HG03108 (cell line): ENCODE measurements around the gene ARHGAP6.
"Not testable (repeated sequence)": the region's sequence is repeated elsewhere in the genome, so short reads cannot be mapped to it uniquely, and the experiment has no call there.

ENCODE experiments used
- ATAC-seq: cut with Tn5 transposase; IDR thresholded peaks from one replicate; pipeline ENCODE4 v1.9.1; 2021; ENCODE audit warnings: moderate library complexity; ENCODE audit not compliant: unreplicated experiment

ARHGAP6 gene

GRCh38 chrX:11363069-11363594 lies 302.6 kb downstream of the ARHGAP6 start:
- peak; percentile 96 for ATAC-seq

DNA sequence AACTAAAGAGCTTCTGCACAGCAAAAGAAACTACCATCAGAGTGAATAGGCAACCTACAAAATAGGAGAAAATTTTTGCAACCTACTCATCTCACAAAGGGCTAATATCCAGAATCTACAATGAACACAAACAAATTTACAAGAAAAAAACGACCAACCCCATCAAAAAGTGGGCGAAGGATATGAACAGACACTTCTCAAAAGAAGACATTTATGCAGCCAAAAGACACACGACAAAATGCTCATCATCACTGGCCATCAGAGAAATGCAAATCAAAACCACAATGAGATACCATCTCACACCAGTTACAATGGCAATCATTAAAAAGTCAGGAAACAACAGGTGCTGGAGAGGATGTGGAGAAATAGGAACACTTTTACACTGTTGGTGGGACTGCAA lies 304.1 kb downstream of the ARHGAP6 start:
- not testable (repeated sequence) for ATAC-seq

DNA sequence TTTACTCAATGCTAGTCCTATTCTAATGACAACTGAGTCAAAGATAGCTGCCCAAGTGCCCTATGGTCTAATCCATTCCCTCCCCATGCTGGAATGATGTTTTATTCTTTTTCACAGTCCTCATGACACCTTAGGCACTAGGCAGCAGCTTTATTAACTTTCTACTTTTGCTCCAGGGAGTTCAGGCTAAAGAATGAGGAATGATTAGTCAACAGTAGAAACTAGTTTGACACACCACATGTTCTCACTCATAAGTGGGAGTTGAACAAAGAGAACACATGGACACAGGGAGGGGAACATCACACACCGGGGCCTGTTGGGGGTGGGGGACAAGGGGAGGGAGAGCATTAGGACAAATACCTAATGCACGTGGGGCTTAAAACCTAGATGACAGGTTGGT lies 309.8 kb downstream of the ARHGAP6 start:
- not testable (repeated sequence) for ATAC-seq

- ATAC-seq, result no peak
These were observed 310.3 kb downstream of the ARHGAP6 start for GRCh38 chrX:11355259-11355909.

GRCh38 chrX:11352296-11352741 lies 313.4 kb downstream of the ARHGAP6 start:
- no peak for ATAC-seq

DNA sequence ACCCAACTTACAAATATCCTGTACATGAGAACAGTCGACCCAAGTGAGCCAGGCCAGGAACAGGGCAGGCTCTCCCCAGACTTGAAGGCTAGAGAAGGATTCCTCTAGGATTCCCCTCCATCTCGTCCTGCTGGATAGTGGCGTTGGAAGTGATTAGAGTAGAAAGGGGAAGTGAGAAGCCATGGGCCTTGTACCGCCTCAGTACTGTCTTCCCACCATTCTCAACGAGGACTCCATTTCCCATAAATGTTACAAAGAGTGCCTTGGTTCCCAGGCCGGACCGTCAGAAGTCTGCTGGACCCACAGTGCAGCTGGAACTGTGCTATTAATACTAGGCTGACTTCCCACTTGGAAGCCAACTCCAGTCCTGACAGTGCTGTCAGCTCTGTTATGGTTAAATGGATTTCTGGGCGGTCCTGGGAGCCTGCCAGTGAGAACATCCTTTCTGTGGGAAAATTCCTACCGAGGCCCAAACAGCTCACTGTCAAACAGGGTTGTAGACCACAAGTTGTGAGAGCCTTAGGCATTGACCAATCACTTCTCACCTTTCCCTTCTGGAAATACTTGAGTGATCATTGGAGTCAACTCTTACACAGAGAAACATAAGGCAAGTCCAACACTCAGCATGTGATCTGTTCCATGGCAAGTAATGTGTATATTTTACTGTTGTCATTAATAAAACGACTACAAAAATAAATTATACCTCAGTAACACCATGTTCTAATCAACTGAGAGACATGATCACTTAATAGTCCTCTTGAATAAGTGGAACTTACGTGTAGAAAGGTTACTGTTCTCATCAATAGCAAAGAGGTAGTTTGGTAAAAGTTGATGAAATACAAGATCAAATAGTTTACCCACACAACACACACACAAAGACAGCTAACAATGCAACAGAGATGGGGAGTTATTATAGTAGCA lies 314.1 kb downstream of the ARHGAP6 start:
- ATAC-seq, result peak; percentile 26

DNA sequence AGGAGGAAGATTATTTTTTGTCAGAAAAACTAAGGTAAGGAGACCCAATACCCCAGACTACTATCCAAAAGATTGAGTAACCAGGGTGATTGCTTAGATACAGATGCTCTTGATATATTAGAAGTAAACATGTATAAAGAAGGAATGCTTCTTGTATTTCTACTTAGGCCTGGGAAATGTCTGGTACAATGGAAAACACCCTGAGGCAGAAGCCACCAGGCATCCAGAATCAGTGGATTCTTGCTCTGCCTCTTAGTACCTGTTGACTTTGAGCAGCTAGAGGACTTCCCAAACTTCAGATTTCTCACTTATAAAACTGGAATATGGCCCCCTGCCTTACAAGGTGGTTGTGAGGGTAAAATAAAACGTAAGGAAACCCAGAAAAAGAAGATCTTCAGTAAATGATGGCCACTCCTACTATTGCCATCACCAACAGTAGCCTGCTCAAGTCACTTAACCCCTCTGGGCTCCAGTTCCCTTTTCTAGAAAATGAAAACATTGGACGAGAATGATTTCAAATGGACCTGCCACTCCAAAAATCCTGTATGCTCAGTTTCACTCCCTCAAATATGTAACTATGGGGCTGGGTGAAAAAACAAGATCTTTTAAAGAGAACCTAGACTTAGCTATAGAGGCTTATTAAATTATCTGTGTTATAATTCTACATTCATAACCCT lies 315.9 kb downstream of the ARHGAP6 start:
- no peak for ATAC-seq

GRCh38 chrX:11349020-11349419 lies 316.7 kb downstream of the ARHGAP6 start:
- ATAC-seq, result no peak

DNA sequence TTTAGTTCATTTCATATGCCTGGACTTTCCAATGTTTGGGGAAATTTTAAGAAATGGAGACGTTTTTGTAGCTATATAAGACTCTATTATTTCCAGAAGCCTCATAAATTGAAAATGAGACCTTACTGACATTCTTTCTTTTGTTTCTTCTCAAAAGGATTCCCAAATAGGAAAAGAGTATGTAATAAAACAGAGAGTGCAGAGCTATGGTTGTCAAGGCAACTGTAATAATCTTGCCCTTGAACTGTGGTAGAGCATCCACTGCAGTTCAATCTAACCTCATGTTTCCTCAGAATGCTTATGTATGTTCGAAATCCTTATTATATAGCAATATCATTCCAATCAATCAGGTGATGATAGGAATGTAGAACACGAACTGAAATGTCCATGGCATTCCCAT lies 318.4 kb downstream of the ARHGAP6 start:
- ATAC-seq, result no peak

DNA sequence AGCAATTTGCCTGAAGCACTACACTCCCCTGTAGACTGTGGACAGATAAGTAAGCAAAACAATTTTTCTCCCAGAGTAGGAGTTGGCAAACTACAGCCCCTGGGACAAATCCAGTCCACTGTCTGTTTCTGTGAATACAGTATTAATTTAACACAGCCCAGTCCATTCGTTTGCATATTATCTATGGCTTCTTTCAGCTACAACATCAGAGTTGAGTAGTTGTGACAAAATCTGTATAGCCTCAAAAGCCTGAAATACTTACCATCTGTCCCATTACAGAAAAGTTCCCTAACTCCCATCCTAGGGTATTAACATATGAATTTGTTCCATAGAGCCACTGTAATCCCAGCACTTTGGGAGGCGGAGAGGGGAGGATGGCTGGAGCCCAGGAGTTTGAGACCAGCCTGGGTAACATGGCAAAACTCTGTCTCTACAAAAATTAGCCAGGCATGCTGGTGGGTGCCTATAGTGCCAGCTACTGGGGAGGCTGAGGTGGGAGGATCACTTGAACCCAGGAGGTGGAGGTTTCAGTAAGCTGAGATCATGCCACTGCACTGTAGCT lies 319.5 kb downstream of the ARHGAP6 start:
- no peak for ATAC-seq

- ATAC-seq, result no peak
These were observed 323.0 kb downstream of the ARHGAP6 start for GRCh38 chrX:11342673-11343072.

DNA sequence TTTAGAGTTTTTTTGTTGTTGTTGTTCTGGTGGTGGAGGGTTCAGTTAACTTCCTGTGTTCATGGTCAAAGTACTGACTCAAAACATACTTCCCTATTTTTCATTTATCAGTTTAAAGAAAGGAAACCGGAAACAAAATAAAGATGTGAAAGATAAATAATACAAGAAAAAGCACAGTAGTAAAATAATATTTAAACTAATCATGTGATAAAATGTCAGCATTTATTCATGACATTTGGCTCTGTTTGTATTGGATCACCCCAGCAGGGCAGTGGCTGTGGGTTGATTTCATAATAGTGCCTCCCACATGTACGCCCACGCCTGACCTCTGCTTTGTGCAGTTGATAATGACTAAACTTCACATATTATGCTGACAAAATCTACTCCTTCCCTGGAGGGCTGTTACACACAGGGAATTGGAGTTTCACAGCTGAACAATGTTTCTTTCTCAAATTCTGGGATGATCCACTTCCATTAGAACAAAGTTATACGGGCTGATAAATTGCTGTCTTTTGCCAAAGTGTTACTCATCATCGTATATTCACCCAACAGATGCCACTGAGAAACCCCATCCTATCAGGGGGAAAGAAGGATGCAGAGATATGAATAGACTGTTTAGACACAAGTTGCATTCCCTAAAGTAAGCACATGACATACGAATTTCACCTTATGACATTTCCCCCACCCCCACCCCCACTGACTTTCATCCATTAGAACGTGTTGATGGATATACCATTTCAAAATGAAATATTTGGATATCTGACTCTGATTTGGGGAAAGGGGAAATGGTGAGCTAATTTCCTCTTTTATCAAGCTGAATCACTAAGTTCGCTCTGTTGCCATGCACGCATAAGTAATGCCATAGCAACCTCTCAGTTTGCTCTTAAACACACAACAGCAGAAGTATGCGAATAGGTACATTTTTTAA lies 324.2 kb downstream of the ARHGAP6 start:
- peak; percentile 80 for ATAC-seq

- ATAC-seq, result no peak
These were observed 328.3 kb downstream of the ARHGAP6 start for GRCh38 chrX:11337292-11338009.

DNA sequence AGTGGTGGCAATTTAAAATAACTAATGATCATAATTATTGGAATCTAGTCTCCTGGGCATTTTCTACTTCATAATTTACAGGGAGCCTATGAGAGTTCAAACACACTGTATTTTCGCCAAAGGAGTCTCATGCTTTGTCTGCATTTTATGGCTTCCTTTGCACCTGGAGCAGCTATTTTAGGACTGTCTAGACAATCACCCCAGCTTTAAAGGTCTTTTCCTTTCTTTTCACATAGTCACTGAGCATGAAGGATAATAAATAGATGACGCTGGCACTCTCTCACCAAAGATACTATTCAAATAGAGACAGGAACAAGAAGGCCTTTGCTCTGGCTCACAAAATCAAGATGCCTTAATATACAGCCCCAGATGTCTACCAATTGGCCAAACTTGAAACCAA lies 329.5 kb downstream of the ARHGAP6 start:
- ATAC-seq, result no peak

DNA sequence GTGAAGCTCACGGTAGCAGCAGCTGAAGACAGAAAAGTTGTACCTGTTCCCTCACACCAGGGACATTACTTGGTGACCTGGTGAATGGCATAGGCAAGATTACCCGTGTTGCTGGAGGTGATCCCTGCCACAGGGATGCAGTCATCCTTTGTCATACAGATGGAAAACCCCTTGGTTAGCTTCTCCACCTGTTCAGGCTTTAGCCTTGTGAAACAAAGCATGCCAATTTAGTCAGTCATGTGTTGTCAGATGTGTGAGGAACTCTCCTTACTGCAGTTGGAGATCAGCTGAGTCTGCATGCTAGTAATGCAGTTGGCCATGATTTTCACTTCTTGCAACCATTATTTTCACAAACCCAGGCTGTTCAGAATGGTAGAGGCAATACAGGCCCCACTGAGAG lies 331.6 kb downstream of the ARHGAP6 start:
- ATAC-seq, result no peak

GRCh38 chrX:11331788-11332187 lies 333.9 kb downstream of the ARHGAP6 start:
- ATAC-seq, result no peak

DNA sequence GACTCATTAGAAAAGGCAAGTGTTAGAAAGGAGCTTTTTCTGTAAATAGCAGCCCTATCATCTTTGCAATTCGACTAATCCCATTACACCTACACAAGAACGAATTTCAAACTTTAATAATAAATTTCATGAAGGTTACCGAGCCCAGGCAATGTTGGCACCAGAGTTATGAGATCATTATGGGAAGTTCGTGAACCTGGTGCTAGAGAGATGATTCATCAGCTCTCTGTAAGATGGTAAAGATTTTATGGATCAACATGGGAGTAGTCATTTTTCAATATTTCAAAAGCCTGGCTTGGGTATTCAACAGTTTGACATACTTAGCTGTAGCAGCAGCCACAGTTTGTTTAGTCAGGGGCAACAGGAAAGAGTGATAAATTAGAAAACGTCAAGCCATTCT lies 336.7 kb downstream of the ARHGAP6 start:
- no peak for ATAC-seq

DNA sequence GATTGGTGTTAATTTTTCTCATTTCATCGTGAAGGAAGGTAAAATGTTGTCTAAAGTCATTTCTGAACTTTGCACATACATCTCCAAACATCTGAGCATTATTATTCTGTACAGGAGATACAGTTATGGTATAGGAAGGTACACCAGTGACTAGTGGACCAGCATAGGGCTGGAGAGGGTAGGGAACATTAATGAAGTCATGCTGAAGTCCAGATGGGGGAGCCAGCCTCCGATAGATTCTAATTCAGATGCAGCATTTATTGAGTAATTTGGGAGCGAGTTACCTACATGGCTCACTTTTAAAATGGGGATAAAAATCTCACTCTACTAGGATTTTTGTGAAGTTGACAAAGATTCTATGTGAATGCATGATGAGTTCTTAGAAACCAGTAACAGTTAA lies 337.6 kb downstream of the ARHGAP6 start:
- no peak for ATAC-seq

DNA sequence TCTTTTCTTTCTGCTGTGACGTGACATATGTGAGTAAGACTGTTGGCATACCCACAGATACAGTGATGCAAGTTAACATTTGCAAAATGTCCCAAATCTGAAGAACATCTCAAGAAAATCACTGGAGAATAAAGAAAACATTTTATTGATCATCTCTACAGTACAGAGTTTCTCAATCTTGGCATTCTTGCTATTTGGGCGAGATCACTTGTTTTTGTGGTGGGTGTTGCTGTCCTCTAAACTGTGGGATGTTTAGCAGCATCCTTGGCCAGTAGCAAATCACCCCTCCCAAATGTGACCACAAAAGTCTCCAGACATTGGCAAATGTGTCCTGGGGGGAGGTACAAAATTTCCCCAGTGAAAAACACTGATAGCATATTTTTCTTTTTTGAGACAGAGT lies 343.7 kb downstream of the ARHGAP6 start:
- ATAC-seq, result no peak
